ENCODE measurements around the gene DYNLT5.
"Not testable (repeated sequence)": the region's sequence is repeated elsewhere in the genome, so short reads cannot be mapped to it uniquely, and the experiment has no call there.

Gene DYNLT5

DNA sequence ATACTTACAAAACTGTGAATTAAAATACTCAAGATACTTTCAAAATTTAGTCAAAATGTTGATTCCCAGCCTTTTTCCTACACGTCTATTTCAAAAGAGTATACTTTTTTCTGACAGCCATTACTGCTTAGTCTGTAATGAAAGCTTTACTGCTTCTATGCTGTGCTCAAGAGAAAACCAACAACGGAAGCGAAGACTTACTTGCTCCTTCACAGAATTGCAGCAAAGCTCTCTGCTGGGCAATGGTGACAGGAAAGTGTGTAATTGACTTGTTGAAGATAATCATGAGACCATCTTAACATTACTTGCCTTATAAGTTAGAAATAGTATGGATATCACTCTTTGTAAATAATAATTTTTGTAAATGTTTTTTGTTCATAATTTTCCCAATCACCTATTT is 1.7 kb upstream of the DYNLT5 start:
- no peak for DNase-seq (ENCODE audit: low read depth, low spot score)

DNA sequence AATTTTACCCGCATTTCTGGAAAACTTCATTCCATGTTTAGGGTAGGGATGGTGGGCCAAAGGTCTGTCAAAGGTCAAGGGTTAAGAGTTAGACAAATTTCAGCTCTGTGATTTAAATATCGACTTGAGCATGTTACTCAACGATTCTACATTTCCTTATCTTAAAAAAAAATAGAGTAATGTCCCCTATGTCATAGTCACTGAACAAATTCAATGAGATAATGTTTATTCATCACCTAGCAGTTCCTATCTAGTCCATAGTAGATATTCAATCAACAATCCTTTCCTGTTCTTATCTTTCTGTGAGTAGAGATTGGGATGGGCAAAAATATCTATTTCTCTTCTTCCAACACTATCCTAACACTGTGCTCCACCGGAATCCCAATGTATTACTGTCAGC is 1.1 kb upstream of the DYNLT5 start:
- DNase-seq (ENCODE audit: low read depth, low spot score): no peak

DNA sequence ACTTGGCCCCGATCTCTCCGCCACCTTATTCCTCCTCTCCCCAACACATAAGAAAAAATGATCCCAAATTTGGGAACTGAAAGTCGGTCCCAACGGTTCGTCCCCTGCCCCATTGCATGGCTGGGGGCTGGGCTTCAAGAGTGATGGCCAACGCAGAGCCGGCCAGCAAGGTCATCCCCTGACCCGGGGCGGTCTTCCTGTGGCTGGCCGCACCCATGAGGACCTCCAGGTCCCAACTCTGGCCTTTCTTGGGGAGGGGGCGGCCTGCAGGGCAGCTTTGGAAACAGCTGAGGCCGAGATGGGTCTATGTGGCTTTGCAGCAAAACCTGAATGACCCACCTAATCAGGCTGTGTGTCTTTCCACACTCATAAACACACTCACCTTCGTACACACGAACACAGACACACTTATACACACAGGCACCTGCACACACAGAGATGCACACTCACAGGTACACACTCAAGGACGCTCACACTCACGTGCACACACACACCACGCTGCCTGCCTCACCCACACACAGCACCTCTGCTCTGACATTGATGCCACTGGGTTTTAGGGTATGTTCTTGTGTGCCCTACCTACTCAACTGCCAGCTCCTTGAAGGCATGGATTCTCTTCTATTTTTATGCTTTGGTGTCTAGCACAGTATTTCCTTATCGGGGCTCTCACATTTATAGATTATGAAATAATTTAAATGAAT is 562 bp downstream of the DYNLT5 start:
- no peak for DNase-seq (ENCODE audit: low read depth, low spot score)

DNA sequence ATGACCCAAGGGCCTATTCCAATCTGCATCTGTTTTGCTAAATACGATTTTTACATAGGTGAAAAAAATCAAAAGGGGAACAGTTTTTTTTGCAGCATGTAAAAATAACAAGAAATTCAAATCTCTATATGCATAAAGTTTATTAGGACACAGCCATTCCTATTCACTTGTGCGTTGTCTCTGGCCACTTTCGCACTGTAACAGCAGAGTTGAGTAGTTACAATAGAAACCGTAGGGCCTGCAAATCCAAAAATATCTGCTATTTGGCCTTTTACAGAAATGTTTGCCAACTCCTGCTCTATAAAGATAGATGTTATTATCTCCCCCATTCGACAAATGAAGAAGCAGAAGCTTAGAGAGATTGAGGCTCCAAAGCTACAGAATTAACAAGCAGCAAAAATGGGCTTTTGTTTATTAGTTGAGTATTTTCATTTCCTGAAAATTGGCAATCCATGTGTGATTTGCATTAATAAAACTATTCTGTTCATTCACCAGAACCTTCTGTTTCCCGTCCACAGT is 5.5 kb downstream of the DYNLT5 start:
- DNase-seq (ENCODE audit: low read depth, low spot score): no peak

DNA sequence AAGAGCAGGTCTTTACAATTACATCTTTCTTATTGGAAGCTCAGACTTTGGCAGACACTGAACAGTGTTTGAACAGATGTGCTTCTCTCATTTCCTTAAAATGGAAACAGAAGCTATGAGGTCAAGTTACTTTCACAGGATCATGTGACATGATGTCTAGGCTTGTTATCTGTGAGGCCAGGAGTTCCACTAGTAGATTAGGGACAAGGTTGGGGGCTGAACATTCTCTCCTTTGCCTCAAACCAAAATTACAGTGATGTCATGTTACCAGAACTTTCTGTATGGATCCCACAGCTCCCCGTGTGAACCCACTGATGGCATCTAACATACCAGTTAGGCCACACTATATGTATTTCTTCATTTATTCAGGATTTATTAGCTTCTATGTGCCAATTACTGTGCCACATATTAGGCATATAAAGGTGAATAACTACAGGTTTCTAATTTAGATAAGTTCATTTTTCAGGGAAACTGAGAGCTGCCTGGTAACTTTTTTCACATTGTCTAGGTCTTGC is 6.0 kb downstream of the DYNLT5 start:
- DNase-seq (ENCODE audit: low read depth, low spot score): no peak

DNA sequence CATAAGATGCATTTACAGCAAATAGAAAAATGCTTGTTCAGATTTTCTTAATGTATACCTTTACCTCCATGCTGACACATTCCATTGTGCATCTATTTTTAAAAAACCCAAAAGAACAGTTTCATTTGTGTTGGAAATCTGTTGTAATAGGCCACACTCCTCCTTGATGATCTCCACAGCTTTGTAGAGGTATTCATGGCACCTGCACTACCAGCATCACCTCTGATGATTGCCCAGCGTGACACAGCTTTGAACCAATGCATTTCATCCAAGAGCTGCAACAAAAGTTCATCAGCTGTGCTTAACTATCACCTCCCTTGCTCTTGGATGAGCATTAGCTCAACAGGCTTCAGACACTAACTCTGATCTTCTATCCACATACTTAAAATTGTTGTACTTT is 8.2 kb downstream of the DYNLT5 start:
- no peak for DNase-seq (ENCODE audit: low read depth, low spot score)

DNA sequence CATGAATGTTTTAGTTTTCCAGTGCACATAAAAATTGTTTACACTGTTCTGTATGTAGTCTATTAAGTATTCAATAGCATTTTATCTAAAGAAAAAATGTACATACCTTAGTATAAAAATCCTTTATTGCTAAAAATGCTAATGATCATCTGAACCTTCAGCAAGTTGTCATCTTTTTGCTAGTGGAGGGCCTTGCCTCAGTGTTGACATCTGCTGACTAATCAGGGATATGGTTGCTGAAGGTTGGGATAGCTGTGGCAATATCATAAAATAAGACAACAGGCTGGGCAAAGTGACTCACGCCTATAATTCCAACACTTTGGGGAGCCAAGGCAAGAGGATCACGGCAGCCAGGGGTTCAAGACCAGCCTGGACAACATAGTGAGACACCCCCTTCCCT is 9.0 kb downstream of the DYNLT5 start:
- no peak for DNase-seq (ENCODE audit: low read depth, low spot score)

DNA sequence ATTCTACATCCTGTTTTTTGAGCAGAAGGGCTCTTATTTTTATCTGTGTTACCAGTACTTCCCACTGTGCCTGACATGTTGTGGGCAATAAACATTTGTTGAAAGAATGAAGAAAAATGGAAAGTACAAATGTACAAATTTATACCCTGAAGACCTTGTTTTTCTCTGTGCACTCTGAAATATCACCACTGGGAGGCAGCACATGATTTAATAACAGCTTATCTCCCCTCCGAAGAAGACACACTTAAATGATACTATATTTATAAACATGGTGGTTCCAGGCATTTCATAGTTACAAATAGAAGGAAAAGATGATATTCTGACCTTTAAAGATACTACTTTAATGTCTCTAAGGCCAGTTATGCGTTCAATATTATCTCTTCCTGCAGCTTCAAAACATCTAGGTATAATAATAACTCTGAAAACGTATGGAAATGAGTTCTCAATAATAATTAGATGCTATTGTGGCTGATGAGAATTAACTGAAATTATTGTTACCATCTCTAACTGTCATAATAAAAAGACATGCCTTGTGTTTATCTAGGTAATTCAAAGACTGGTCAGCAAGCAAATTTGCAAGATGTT is 12.8 kb downstream of the DYNLT5 start:
- no peak for DNase-seq (ENCODE audit: low read depth, low spot score)

DNA sequence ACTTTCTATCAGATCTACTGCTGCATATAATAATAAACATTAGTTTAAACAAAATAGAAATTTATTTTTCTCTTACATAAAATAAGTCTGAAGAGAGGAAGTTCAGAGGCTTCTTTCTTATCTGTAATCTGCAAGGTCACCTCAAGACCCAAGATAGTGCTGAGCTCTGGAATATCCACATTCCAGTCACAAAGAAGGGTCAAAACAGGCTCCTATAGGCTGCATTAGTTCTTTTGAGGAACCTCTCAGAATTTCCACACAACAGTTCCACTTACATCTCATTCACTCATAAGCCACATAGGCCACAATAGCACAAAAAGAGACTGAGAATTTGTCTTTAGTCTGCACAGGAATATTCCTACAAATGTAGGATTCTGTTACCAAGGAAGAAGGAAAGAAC is 15.4 kb downstream of the DYNLT5 start:
- DNase-seq (ENCODE audit: low read depth, low spot score): no peak

DNA sequence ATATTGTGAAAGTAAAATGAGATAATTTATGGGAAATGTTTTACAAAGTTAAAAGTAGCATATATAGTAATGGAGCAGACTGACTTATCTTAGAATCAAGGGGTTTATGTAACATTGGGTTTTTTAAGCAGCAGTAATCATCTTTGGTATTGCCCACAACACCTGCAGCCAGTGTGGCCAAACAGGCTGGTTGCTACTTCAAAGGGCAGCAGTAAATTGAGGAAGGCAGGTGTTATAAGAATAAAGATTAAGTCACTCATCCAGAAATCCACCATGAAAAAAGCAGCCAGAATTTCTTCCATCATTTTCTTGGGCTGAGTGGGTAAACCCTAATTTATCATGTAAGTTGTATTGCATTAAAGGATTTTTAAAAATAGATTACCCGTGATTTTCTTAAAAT is 16.7 kb downstream of the DYNLT5 start:
- no peak for DNase-seq (ENCODE audit: low read depth, low spot score)

DNA sequence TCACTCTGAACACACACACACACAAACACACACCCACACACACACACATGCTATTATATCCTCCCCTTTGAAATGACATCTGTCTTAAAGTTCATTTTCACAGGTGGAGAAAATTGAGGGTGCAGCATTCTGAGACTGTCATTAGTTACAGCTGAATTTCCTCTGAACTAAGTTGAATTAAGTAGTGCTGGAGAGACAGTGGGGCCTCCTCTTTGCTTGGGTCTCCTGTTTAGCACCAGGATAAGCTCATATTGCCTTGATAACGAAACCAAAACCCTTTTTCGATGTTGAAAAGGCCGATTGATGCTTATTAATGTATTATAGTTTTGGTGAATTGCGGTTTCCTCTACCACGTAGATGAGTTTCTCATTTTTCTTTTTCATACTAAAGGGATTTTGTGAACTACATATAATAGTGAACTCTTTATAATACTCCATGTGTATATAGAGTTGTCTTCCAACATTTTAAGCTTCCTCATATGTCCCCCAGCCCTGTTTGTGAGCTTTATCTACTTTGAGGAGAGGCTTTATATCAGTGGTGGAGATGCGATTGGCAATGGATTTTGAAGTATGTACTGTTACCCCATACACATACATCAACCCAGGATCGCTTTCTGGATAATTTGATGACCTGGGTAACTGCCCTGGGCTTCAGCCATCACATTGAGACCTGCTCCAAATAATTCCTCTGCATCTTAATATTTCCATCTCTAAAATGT is 17.4 kb downstream of the DYNLT5 start:
- DNase-seq (ENCODE audit: low read depth, low spot score): no peak

DNA sequence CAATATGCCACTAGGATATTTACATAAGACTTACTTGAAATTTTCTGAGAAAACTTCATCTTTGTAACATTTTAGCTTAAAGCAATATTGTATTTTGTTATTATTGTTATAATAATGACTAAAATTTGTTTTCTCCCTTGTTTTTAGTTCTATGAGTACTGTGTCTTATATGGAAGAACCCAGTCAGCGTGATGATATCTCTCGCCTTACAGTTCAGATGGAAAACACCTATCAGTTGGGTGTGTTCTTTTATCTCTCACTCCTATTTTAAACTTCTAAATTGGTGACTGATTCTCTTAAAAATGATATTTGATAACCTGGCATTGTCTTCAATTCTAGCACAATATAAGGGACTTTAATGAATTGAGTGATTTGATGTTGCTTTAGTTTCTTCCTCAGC is 18.0 kb downstream of the DYNLT5 start:
- DNase-seq (ENCODE audit: low read depth, low spot score): no peak

DNA sequence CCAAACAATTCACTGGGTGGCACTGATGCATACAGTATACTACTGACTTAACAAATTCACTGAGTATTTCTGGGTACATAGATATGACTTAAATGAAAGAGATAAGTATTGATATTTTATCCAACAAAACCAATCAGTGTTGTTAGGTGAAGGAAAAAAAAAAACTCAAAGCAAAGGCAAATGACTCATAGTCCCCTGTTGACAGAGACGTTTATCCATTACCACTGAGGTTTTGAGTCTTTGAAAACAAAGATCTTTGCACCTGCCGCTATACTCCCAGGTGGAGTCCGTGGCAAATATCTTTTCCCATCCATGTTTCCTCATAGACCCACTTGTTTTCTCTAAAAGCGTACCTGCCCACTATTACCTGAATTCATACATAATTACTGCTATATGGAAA is 18.4 kb downstream of the DYNLT5 start:
- DNase-seq (ENCODE audit: low read depth, low spot score): no peak

DNA sequence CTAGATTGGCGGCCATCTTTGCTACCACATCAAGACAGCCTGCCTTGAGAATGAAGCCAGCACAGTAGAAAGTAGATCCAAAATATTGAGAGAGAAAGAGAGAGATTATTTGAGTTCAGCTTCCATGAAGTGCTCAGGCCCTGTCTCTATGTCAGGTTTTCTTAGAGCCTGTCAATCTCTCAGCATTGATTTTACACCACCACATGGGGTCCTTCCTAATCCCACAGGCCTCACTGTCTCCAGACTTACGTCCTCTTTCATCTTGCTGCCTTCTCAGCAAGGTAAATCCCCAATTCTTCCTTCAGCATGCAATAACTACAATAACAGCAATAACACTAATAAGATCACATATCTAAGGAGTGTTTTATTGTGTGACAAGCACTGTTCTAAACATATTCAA is 21.0 kb downstream of the DYNLT5 start:
- no peak for DNase-seq (ENCODE audit: low read depth, low spot score)

DNA sequence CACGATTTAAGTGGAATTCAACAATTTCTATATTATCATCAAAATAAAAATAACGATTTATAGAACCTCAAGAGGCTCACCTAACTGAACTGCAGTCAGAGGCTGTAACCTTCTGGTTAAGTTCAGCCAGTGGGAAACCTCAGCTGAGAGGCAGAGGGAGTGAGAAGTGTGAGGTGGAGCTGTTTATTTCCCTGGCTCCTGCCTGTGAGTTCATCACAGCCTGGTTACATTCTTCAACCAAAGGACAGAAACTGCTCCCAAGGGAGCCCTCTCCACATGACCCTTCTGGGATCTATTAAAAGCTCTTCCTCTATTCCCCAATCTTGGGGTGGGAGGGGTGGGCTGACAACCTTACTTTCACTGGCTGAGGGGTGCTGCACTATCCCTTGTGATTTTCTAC is 22.2 kb downstream of the DYNLT5 start:
- DNase-seq (ENCODE audit: low read depth, low spot score): no peak

DNA sequence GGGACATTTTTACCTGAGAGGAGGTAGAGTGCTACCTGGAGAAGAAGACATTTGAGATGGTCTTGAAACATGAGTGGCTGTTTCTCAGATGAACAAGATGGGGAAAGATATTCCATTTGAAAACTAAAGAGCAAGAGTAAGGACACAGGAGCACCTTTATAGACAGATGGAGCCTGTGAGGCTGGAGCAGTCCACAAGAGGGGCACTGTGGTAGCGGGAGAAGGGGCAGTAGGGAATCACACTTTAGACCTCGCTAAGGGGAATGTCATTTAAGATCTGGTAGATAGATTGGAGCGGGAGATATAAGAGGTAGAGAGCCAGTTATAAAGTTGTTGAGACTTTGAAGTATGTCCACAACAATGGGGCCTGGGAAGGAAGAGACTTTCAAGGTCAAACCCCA is 23.4 kb downstream of the DYNLT5 start:
- DNase-seq (ENCODE audit: low read depth, low spot score): no peak

DNA sequence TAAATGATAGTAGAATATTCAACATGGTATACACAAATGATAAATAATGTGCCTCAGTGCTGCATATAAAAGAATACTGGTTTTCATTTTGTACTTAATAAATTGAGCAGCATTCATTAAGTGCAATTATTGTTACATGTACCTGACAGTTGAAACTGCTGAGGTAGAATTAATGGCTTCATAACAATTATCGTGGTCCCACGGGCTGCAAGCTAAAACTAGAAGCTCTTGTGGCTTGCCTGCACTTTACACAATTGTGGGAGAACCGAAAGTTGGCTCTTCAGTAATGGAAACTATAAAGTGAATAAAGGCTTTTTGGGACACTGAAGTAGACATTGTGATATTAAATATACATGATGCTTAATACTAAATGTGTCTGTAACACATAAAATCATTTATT is 25.6 kb downstream of the DYNLT5 start:
- DNase-seq (ENCODE audit: low read depth, low spot score): no peak

DNA sequence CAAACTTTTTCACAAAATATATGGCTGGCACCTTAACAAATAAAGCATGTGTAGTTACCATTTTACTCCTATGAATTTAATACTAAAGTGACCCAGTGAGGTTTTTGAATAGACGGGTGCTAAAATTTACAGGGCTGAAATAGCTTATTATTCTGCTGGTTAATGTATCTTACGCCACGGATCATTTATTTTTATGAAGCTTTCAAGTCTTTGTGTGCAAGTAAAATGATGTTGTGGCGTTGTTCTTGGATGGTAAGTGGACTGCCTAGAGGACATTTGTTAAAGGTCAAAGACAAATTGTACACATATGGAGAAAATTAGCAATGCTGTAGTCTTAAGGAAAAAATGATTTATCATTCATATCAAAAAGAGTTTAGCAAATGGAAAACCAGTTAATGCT is 26.0 kb downstream of the DYNLT5 start:
- DNase-seq (ENCODE audit: low read depth, low spot score): no peak

DNA sequence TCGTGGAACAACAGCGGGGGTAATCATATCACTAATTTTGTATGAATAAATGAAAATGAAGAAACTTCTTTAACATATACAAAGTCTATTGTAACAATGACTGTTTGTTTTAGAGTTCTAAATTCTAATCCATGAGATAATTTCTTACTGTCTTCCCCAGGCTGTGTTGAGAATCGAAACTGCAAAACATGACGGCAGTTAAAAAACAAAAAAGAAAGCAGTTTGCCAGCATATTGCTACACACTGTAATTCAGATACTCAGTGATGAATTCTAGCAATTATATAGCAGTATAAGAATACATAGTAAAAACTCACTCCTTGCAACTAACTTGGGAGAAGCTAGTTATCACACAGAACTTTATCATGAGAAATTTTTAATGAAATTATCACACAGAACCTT is 26.7 kb downstream of the DYNLT5 start:
- DNase-seq (ENCODE audit: low read depth, low spot score): no peak

DNA sequence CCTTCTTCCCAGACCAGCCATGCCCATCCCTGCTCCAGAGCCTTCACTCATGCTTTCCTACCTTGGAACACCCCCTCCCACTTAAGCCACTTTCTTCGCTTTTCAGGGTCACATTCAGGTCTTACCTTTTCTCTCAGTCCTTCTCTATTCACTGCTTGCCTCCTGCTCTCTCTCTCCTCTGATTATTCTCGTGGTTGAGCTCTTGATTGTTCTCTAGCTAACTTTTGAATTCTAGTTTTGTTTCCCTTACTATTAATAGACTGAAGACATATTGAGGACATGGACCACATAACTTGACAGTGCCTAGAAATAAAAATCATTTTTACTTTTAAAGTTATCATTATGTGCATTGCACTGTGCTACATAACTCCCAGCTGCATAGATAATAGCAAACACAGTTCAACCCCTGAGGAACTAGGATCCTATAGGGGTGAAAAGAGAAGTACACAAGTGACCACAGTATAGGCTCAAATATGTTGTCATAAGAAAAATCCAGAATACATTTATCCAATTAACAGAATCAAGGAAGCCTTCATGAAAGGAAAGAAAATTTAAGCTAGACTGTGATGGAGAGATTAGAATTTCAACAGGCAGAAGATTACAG is 27.3 kb downstream of the DYNLT5 start:
- DNase-seq (ENCODE audit: low read depth, low spot score): no peak

DNA sequence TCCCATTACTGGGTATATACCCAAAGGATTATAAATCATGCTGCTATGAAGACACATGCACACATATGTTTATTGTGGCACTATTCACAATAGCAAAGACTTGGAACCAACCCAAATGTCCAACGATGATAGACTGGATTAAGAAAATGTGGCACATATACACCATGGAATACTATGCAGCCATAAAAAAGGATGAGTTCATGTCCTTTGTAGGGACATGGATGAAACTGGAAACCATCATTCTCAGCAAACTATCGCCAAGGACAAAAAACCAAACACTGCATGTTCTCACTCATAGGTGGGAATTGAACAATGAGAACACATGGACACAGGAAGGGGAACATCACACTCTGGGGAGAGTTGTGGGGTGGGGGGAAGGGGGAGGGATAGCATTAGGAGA is 33.5 kb downstream of the DYNLT5 start:
- DNase-seq (ENCODE audit: low read depth, low spot score): not testable (repeated sequence)

DNA sequence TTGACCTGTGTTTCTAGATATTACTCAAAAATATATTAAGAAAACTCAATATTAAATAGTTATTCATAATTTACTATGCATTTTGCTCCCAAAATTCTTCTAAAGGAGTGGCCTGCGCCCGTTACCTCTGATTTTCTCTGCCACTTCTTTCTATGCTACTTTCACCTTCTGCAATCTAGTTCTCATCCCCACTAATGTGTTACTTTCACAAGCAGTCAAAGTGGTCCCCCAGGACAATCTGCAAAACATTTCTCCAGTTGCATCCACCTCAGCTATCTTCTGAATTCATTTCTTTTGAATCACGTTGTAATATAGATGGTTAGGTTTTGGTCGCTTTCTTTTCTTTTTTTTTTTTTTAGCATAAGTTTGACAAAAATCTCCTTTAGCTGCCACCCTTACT is 35.4 kb downstream of the DYNLT5 start:
- no peak for DNase-seq (ENCODE audit: low read depth, low spot score)

All from iPS DF 19.7 (cell line).